SK-N-SH (cell line): Measurements from ENCODE around the gene PLSCR3.

Experiments
- CHD2 ChIP-seq: fragments of 150-350 bp; IDR thresholded peaks from 2 replicates; pipeline ENCODE4 v1.6.1; 2018; ENCODE audit warnings: low read length; ENCODE audit not compliant: partially characterized antibody
- CTCF ChIP-seq: fragments of 200-600 bp; sonication (generic); IDR thresholded peaks from 2 replicates; pipeline ENCODE4 v1.6.1; 2017; ENCODE audit warnings: antibody characterized with exemption, mild to moderate bottlenecking, moderate library complexity
- MXI1 ChIP-seq: IDR thresholded peaks from 2 replicates; pipeline ENCODE4 v1.6.1; 2012; ENCODE audit warnings: mild to moderate bottlenecking, low read depth, low read length, improper control_type of control experiment
- TAF1 ChIP-seq: IDR thresholded peaks from 2 replicates; pipeline ENCODE4 v1.6.1; 2012; ENCODE audit warnings: low read depth, mild to moderate bottlenecking, low read length, moderate library complexity, borderline replicate concordance
- TF ChIP-seq, protein P1 (sequence below): IDR thresholded peaks from 2 replicates; pipeline ENCODE4 v1.6.1; 2012; ENCODE audit warnings: mild to moderate bottlenecking, low read depth, low read length, moderate library complexity
- TF ChIP-seq, protein P2 (sequence below): IDR thresholded peaks from 2 replicates; pipeline ENCODE4 v1.4.0; 2012; ENCODE audit warnings: low read depth

GRCh38 chr17:7382901-7383300, 11.4 kb downstream of the PLSCR3 start:
- TF ChIP-seq, protein P1, sequence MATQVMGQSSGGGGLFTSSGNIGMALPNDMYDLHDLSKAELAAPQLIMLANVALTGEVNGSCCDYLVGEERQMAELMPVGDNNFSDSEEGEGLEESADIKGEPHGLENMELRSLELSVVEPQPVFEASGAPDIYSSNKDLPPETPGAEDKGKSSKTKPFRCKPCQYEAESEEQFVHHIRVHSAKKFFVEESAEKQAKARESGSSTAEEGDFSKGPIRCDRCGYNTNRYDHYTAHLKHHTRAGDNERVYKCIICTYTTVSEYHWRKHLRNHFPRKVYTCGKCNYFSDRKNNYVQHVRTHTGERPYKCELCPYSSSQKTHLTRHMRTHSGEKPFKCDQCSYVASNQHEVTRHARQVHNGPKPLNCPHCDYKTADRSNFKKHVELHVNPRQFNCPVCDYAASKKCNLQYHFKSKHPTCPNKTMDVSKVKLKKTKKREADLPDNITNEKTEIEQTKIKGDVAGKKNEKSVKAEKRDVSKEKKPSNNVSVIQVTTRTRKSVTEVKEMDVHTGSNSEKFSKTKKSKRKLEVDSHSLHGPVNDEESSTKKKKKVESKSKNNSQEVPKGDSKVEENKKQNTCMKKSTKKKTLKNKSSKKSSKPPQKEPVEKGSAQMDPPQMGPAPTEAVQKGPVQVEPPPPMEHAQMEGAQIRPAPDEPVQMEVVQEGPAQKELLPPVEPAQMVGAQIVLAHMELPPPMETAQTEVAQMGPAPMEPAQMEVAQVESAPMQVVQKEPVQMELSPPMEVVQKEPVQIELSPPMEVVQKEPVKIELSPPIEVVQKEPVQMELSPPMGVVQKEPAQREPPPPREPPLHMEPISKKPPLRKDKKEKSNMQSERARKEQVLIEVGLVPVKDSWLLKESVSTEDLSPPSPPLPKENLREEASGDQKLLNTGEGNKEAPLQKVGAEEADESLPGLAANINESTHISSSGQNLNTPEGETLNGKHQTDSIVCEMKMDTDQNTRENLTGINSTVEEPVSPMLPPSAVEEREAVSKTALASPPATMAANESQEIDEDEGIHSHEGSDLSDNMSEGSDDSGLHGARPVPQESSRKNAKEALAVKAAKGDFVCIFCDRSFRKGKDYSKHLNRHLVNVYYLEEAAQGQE: no peak
- no peak for TF ChIP-seq CHD2
- no peak for TF ChIP-seq MXI1
- no peak for TF ChIP-seq TAF1
- TF ChIP-seq, protein P2, sequence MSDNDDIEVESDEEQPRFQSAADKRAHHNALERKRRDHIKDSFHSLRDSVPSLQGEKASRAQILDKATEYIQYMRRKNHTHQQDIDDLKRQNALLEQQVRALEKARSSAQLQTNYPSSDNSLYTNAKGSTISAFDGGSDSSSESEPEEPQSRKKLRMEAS: no peak
- TF ChIP-seq CTCF: no peak
